ENCODE results near the gene BCL2L14.

DNA sequence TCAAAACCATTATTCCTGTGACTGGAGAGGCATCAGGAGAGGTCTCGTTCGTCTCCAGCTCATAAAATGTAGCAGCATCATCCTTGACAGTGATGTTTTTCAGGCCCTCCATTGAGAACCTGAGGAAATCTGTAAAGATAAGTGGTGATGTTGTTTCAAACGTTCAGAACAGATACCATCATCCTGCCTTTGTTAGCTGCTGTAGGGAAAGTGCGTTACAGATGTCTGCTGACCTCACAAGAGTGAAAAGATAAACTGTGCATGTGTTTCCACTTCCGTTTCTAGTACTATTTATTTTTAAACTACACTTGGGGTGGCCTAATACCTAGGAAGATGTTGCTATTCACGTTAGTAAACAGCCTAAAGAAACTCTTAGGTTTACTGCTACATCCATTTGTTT, 28.4 kb downstream of the BCL2L14 start:
- TF ChIP-seq POLR2AphosphoS5 (IDR thresholded peaks at IDR 0.05; ENCODE audit: low read depth, low read length) (no peak), EZH2 (IDR thresholded peaks at IDR 0.05) (no peak)
- TF ChIP-seq, protein P1, sequence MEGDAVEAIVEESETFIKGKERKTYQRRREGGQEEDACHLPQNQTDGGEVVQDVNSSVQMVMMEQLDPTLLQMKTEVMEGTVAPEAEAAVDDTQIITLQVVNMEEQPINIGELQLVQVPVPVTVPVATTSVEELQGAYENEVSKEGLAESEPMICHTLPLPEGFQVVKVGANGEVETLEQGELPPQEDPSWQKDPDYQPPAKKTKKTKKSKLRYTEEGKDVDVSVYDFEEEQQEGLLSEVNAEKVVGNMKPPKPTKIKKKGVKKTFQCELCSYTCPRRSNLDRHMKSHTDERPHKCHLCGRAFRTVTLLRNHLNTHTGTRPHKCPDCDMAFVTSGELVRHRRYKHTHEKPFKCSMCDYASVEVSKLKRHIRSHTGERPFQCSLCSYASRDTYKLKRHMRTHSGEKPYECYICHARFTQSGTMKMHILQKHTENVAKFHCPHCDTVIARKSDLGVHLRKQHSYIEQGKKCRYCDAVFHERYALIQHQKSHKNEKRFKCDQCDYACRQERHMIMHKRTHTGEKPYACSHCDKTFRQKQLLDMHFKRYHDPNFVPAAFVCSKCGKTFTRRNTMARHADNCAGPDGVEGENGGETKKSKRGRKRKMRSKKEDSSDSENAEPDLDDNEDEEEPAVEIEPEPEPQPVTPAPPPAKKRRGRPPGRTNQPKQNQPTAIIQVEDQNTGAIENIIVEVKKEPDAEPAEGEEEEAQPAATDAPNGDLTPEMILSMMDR (IDR thresholded peaks at IDR 0.05 in 2 of 3, conservative IDR thresholded peaks at IDR 0.05 in 1 of 3; ENCODE audit: borderline replicate concordance in 1 of 3, insufficient read depth in 1 of 3, low read depth in 2 of 3, low read length in 2 of 3): no peak

All from HCT116 (cell line).